GM23338 (cell line): ENCODE measurements around the gene ODAD4. TPM values are rescaled to one million over a fixed set of nuclear protein-coding genes. Genes with fewer than 3 reads are reported as not detected.

ENCODE experiments used
- ATAC-seq: fragments of 200-7000 bp; cut with Tn5 transposase; 3 replicates; pipeline ENCODE4 v1.9.1; 2020
- DNase-seq: peaks from one replicate; pipeline ENCODE4 v3.0.0-alpha.2; 2015; ENCODE audit warnings: low spot score
- H2AFZ ChIP-seq: fragments of 200-600 bp; sonication (generic); 2 replicates; pipeline ENCODE4 v1.8.0; 2016; ENCODE audit warnings: antibody characterized with exemption, mild to moderate bottlenecking, moderate library complexity
- H3F3A ChIP-seq: fragments of 200-600 bp; sonication (generic); replicated peaks from 2 replicates; pipeline ENCODE4 v1.8.0; 2017; ENCODE audit warnings: antibody characterized with exemption, mixed run types, low read depth
- H3K27ac ChIP-seq: fragments of 200-600 bp; sonication (generic); 2 replicates; pipeline ENCODE4 v1.6.1; 2016; ENCODE audit warnings: low read depth
- H3K27me3 ChIP-seq: fragments of 200-600 bp; sonication (generic); 2 replicates; pipeline ENCODE4 v1.8.0; 2016; ENCODE audit warnings: mild to moderate bottlenecking, mixed run types, moderate library complexity; ENCODE audit not compliant: insufficient read depth
- H3K36me3 ChIP-seq: fragments of 200-600 bp; sonication (generic); 2 replicates; pipeline ENCODE4 v1.8.0; 2016; ENCODE audit warnings: mild to moderate bottlenecking; ENCODE audit not compliant: insufficient read depth
- H3K4me1 ChIP-seq: fragments of 200-600 bp; sonication (generic); 2 replicates; pipeline ENCODE4 v1.8.0; 2016; ENCODE audit warnings: mild to moderate bottlenecking, moderate library complexity; ENCODE audit not compliant: insufficient read depth
- H3K4me2 ChIP-seq: fragments of 200-600 bp; sonication (generic); 2 replicates; pipeline ENCODE4 v1.7.1; 2017; ENCODE audit warnings: mixed run types
- H3K4me3 ChIP-seq: fragments of 200-600 bp; sonication (generic); 2 replicates; pipeline ENCODE4 v1.6.1; 2016; ENCODE audit warnings: mixed run types
- H3K79me2 ChIP-seq: fragments of 200-600 bp; sonication (generic); replicated peaks from 2 replicates; pipeline ENCODE4 v1.8.0; 2017; ENCODE audit warnings: mild to moderate bottlenecking; ENCODE audit not compliant: insufficient read depth
- H3K9me2 ChIP-seq: fragments of 200-600 bp; sonication (generic); 2 replicates; pipeline ENCODE4 v1.8.0; 2017; ENCODE audit not compliant: insufficient read depth
- H4K20me1 ChIP-seq: fragments of 200-600 bp; sonication (generic); replicated peaks from 2 replicates; pipeline ENCODE4 v1.8.0; 2017; ENCODE audit warnings: mild to moderate bottlenecking; ENCODE audit not compliant: insufficient read depth
- H3K27ac Mint-ChIP-seq: 2 replicates; pipeline ENCODE4 v1.8.0; 2020; ENCODE audit warnings: inconsistent platforms, mild to moderate bottlenecking, moderate library complexity, mixed read lengths
- H3K27me3 Mint-ChIP-seq: 3 replicates; pipeline ENCODE4 v1.8.0; 2022; ENCODE audit warnings: low read depth, mild to moderate bottlenecking, moderate library complexity, mixed read lengths, inconsistent platforms; ENCODE audit not compliant: insufficient read depth, poor library complexity
- H3K36me3 Mint-ChIP-seq: 3 replicates; pipeline ENCODE4 v1.8.0; 2021; ENCODE audit warnings: low read depth, mild to moderate bottlenecking, inconsistent platforms, moderate library complexity, mixed read lengths
- H3K4me1 Mint-ChIP-seq: 3 replicates; pipeline ENCODE4 v1.8.0; 2020; ENCODE audit warnings: mild to moderate bottlenecking, inconsistent platforms, mixed read lengths
- H3K4me3 Mint-ChIP-seq: 3 replicates; pipeline ENCODE4 v1.8.0; 2021; ENCODE audit warnings: moderate library complexity, mild to moderate bottlenecking, inconsistent platforms, mixed read lengths
- H3K9me3 Mint-ChIP-seq: 3 replicates; pipeline ENCODE4 v1.8.0; 2020; ENCODE audit warnings: moderate library complexity, mild to moderate bottlenecking, inconsistent platforms, mixed read lengths
- STAT1 ChIP-seq: IDR thresholded peaks from one replicate; pipeline ENCODE4 v1.6.1; 2016; ENCODE audit warnings: antibody characterized with exemption; ENCODE audit not compliant: unreplicated experiment
- ZNF331 ChIP-seq: fragments of 250-450 bp; sonication (Bioruptor Pico); IDR thresholded peaks from 2 replicates; pipeline ENCODE4 v1.5.0; 2020; ENCODE audit warnings: low read depth, mild to moderate bottlenecking, moderate library complexity
- polyA plus RNA-seq: library from polyadenylated mRNA; unstranded; fragments of >200 nt; fragmentation: Nextera tagmentation; extraction: Ambion mirVana; gene quantifications from 2 replicates; pipeline ENCODE4 v1.2.1, GENCODE V29; 2016
- total RNA-seq: library from RNA; depleted of rRNA; stranded (reverse); fragments of >200 nt; shearing (Covaris generic); gene quantifications from 2 replicates; pipeline ENCODE4 v1.2.3, GENCODE V29; 2014
- TF ChIP-seq, protein P1 (sequence below): fragments of 250-450 bp; sonication (Bioruptor Pico); IDR thresholded peaks from 2 replicates; pipeline ENCODE4 v1.5.0; 2020; ENCODE audit warnings: mild to moderate bottlenecking, moderate library complexity
- TF ChIP-seq, protein P2 (sequence below): IDR thresholded peaks from 2 replicates; pipeline ENCODE4 v1.6.1; 2016; ENCODE audit warnings: antibody characterized with exemption

Gene ODAD4
- total and polyA plus RNA-seq, 2 experiments from 2014 or later = 1.7 to 1.8 TPM

DNA sequence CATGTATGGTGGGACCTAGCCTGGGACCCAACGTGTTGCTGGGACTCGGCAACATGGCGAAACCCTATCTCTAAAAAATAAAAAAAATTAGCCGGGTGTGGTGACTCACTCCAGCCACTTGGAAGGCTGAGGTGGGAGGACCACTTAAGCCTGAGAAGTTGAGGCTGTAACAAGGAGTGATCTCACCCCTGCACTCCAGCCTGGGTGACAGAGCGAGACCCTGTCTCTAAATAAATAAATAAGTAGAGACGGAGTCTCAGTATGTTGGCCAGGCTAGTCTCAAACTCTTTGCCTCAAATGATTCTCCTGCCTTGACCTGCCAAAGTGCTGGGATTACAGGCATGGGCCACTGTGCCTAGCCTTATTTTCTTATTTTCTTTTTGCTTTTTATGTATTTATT, 26.1 kb downstream of the ODAD4 start:
- Mint-ChIP-seq H3K27ac (no peak overlapping the region), H3K4me3 (no peak overlapping the region), H3K36me3 (peaks cover 10% of the 10 kb centered on the region; the same call in 1 of the 3 replicates), H3K4me1 (peaks cover 22% of the 10 kb centered on the region), H3K27me3 (peaks cover 12% of the 10 kb centered on the region), H3K9me3 (no peaks in the 10 kb centered on the region; the same call in 2 of the 3 replicates)
- Histone ChIP-seq H2AFZ (no peak overlapping the region), H3F3A (peaks cover 10% of the 10 kb centered on the region; the same call in 1 of the 2 replicates), H3K36me3 (no peaks in the 10 kb centered on the region), H3K4me3 (no peak overlapping the region), H3K4me1 (peaks cover 19% of the 10 kb centered on the region), H3K79me2 (no peaks in the 10 kb centered on the region), H3K27ac (no peak overlapping the region), H4K20me1 (no peaks in the 10 kb centered on the region), H3K9me2 (no peaks in the 10 kb centered on the region), H3K27me3 (no peaks in the 10 kb centered on the region), H3K4me2 (no peak overlapping the region)
- no peak for ATAC-seq
- no peak for DNase-seq
- TF ChIP-seq, protein P1, sequence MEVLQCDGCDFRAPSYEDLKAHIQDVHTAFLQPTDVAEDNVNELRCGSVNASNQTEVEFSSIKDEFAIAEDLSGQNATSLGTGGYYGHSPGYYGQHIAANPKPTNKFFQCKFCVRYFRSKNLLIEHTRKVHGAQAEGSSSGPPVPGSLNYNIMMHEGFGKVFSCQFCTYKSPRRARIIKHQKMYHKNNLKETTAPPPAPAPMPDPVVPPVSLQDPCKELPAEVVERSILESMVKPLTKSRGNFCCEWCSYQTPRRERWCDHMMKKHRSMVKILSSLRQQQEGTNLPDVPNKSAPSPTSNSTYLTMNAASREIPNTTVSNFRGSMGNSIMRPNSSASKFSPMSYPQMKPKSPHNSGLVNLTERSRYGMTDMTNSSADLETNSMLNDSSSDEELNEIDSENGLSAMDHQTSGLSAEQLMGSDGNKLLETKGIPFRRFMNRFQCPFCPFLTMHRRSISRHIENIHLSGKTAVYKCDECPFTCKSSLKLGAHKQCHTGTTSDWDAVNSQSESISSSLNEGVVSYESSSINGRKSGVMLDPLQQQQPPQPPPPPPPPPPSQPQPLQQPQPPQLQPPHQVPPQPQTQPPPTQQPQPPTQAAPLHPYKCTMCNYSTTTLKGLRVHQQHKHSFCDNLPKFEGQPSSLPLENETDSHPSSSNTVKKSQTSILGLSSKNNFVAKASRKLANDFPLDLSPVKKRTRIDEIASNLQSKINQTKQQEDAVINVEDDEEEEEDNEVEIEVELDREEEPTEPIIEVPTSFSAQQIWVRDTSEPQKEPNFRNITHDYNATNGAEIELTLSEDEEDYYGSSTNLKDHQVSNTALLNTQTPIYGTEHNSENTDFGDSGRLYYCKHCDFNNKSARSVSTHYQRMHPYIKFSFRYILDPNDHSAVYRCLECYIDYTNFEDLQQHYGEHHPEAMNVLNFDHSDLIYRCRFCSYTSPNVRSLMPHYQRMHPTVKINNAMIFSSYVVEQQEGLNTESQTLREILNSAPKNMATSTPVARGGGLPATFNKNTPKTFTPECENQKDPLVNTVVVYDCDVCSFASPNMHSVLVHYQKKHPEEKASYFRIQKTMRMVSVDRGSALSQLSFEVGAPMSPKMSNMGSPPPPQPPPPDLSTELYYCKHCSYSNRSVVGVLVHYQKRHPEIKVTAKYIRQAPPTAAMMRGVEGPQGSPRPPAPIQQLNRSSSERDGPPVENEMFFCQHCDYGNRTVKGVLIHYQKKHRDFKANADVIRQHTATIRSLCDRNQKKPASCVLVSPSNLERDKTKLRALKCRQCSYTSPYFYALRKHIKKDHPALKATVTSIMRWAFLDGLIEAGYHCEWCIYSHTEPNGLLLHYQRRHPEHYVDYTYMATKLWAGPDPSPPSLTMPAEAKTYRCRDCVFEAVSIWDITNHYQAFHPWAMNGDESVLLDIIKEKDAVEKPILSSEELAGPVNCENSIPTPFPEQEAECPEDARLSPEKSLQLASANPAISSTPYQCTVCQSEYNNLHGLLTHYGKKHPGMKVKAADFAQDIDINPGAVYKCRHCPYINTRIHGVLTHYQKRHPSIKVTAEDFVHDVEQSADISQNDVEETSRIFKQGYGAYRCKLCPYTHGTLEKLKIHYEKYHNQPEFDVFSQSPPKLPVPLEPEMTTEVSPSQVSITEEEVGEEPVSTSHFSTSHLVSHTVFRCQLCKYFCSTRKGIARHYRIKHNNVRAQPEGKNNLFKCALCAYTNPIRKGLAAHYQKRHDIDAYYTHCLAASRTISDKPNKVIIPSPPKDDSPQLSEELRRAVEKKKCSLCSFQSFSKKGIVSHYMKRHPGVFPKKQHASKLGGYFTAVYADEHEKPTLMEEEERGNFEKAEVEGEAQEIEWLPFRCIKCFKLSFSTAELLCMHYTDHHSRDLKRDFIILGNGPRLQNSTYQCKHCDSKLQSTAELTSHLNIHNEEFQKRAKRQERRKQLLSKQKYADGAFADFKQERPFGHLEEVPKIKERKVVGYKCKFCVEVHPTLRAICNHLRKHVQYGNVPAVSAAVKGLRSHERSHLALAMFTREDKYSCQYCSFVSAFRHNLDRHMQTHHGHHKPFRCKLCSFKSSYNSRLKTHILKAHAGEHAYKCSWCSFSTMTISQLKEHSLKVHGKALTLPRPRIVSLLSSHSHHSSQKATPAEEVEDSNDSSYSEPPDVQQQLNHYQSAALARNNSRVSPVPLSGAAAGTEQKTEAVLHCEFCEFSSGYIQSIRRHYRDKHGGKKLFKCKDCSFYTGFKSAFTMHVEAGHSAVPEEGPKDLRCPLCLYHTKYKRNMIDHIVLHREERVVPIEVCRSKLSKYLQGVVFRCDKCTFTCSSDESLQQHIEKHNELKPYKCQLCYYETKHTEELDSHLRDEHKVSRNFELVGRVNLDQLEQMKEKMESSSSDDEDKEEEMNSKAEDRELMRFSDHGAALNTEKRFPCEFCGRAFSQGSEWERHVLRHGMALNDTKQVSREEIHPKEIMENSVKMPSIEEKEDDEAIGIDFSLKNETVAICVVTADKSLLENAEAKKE (CRISPR knock-in tag) = no peak
- TF ChIP-seq ZNF331 (no peak), STAT1 (no peak)
- TF ChIP-seq, protein P2, sequence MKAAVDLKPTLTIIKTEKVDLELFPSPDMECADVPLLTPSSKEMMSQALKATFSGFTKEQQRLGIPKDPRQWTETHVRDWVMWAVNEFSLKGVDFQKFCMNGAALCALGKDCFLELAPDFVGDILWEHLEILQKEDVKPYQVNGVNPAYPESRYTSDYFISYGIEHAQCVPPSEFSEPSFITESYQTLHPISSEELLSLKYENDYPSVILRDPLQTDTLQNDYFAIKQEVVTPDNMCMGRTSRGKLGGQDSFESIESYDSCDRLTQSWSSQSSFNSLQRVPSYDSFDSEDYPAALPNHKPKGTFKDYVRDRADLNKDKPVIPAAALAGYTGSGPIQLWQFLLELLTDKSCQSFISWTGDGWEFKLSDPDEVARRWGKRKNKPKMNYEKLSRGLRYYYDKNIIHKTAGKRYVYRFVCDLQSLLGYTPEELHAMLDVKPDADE = no peak
